NCI-H82 treated with DMSO at 0.1 percent for 48 hours (cell line): ENCODE results near the gene CCL20.
"Not testable (repeated sequence)": the region's sequence is repeated elsewhere in the genome, so short reads cannot be mapped to it uniquely, and the experiment has no call there.

Source experiments
- DNase-seq: peaks from one replicate; lab custom pipeline; 2025; ENCODE audit not compliant: unreplicated experiment; lab: John Stamatoyannopoulos, UW

The CCL20 gene

GRCh38 chr2:227813562-227814353, at the start of gene CCL20:
Gene CCL20 (plus strand): TSS chr2:227813842. CDS start chr2:227813912, 70 bp downstream.
- no peak for DNase-seq

- no peak for DNase-seq
Observed at GRCh38 chr2:227765788-227766372, 47.8 kb upstream of the CCL20 start.

- DNase-seq: no peak
Observed at GRCh38 chr2:227766373-227766883, 47.2 kb upstream of the CCL20 start.

- no peak for DNase-seq
Observed at GRCh38 chr2:227767830-227768229, 45.8 kb upstream of the CCL20 start.

GRCh38 chr2:227772197-227772661, 41.4 kb upstream of the CCL20 start:
- DNase-seq: no peak

- no peak for DNase-seq
Observed at GRCh38 chr2:227772932-227773331, 40.7 kb upstream of the CCL20 start.

- DNase-seq: no peak
Observed at GRCh38 chr2:227774011-227774624, 39.5 kb upstream of the CCL20 start.

GRCh38 chr2:227774895-227775842, 38.5 kb upstream of the CCL20 start:
- no peak for DNase-seq

GRCh38 chr2:227780981-227781615, 32.5 kb upstream of the CCL20 start:
- DNase-seq: no peak

- DNase-seq: no peak
Observed at GRCh38 chr2:227781841-227782240, 31.8 kb upstream of the CCL20 start.

GRCh38 chr2:227782804-227783203, 30.8 kb upstream of the CCL20 start:
- no peak for DNase-seq

- no peak for DNase-seq
Observed at GRCh38 chr2:227783404-227784138, 30.1 kb upstream of the CCL20 start.

GRCh38 chr2:227785293-227785692, 28.3 kb upstream of the CCL20 start:
- DNase-seq: no peak

GRCh38 chr2:227788561-227789018, 25.1 kb upstream of the CCL20 start:
- DNase-seq: no peak

GRCh38 chr2:227789803-227790202, 23.8 kb upstream of the CCL20 start:
- DNase-seq: no peak

- no peak for DNase-seq
Observed at GRCh38 chr2:227793148-227793712, 20.4 kb upstream of the CCL20 start.

- no peak for DNase-seq
Observed at GRCh38 chr2:227796045-227796711, 17.5 kb upstream of the CCL20 start.

- not testable (repeated sequence) for DNase-seq
Observed at GRCh38 chr2:227796768-227797167, 16.9 kb upstream of the CCL20 start.

GRCh38 chr2:227799202-227799601, 14.4 kb upstream of the CCL20 start:
- DNase-seq: no peak
